NK-92 treated with Interleukin-12 subunit alpha and Interleukin-12 subunit beta, amount 100 ng/mL, for 24 hours (cell line): ENCODE data around the gene TMEM272.

Source experiments
- DNase-seq: peaks from one replicate; lab custom pipeline; 2025; lab: John Stamatoyannopoulos, UW

Gene TMEM272

GRCh38 chr13:51804295-51805172 is 40.4 kb downstream of the TMEM272 start:
- DNase-seq, result no peak

GRCh38 chr13:51803422-51804294 is 41.3 kb downstream of the TMEM272 start, which contains the start of gene DHRS12:
TSS of gene DHRS12 (minus strand) at chr13:51804163. CDS start at chr13:51799659, 4,504 bp downstream.
- peak; percentile 88 for DNase-seq

GRCh38 chr13:51802631-51803418 is 42.2 kb downstream of the TMEM272 start:
- DNase-seq, result peak; percentile 55

GRCh38 chr13:51801631-51802099 is 43.3 kb downstream of the TMEM272 start:
- no peak for DNase-seq

- DNase-seq, result no peak
Measured at GRCh38 chr13:51800486-51800885, 44.5 kb downstream of the TMEM272 start.

- no peak for DNase-seq
Measured at GRCh38 chr13:51799261-51799660, 45.7 kb downstream of the TMEM272 start.

GRCh38 chr13:51797664-51798488 is 47.1 kb downstream of the TMEM272 start:
- peak; percentile 28 for DNase-seq

GRCh38 chr13:51796546-51796945 is 48.4 kb downstream of the TMEM272 start:
- DNase-seq, result no peak

GRCh38 chr13:51795419-51795818 is 49.6 kb downstream of the TMEM272 start:
- DNase-seq, result no peak

- DNase-seq, result no peak
Measured at GRCh38 chr13:51794964-51795363, 50.0 kb downstream of the TMEM272 start.

- peak; percentile 43 for DNase-seq
Measured at GRCh38 chr13:51793570-51794271, 51.3 kb downstream of the TMEM272 start.

- DNase-seq, result no peak
Measured at GRCh38 chr13:51786425-51787265, 58.3 kb downstream of the TMEM272 start.

- DNase-seq, result no peak
Measured at GRCh38 chr13:51785712-51786424, 59.1 kb downstream of the TMEM272 start.

GRCh38 chr13:51784097-51784496 is 60.9 kb downstream of the TMEM272 start:
- no peak for DNase-seq

- no peak for DNase-seq
Measured at GRCh38 chr13:51783428-51784094, 61.4 kb downstream of the TMEM272 start.

- no peak for DNase-seq
Measured at GRCh38 chr13:51782026-51782710, 62.8 kb downstream of the TMEM272 start.

- DNase-seq, result no peak
Measured at GRCh38 chr13:51781246-51782022, 63.5 kb downstream of the TMEM272 start.
